Glutamatergic neuron (in vitro differentiated cells): Measurements from ENCODE around the gene CCNQ. TPM values are rescaled to one million over a fixed set of nuclear protein-coding genes. Genes with fewer than 3 reads are reported as not detected.

Experiments used
- DNase-seq: peaks from one replicate; pipeline ENCODE4 v3.0.0; 2022
- H3K27ac Mint-ChIP-seq: one replicate; pipeline ENCODE4 v1.8.0; 2020; ENCODE audit warnings: mild to moderate bottlenecking, mixed read lengths, inconsistent platforms; ENCODE audit not compliant: unreplicated experiment
- H3K27me3 Mint-ChIP-seq: one replicate; pipeline ENCODE4 v1.8.0; 2020; ENCODE audit warnings: mild to moderate bottlenecking, moderate library complexity, mixed read lengths, inconsistent platforms; ENCODE audit not compliant: unreplicated experiment
- H3K36me3 Mint-ChIP-seq: one replicate; pipeline ENCODE4 v1.8.0; 2020; ENCODE audit warnings: mild to moderate bottlenecking, mixed read lengths, inconsistent platforms; ENCODE audit not compliant: unreplicated experiment
- H3K4me1 Mint-ChIP-seq: one replicate; pipeline ENCODE4 v1.8.0; 2020; ENCODE audit warnings: mild to moderate bottlenecking, low read depth, mixed read lengths, inconsistent platforms; ENCODE audit not compliant: unreplicated experiment
- H3K4me3 Mint-ChIP-seq: one replicate; pipeline ENCODE4 v1.8.0; 2020; ENCODE audit warnings: mild to moderate bottlenecking, mixed read lengths, inconsistent platforms; ENCODE audit not compliant: unreplicated experiment
- H3K9me3 Mint-ChIP-seq: one replicate; pipeline ENCODE4 v1.8.0; 2020; ENCODE audit warnings: mild to moderate bottlenecking, moderate library complexity, mixed read lengths, inconsistent platforms; ENCODE audit not compliant: unreplicated experiment
- CTCF ChIP-seq: fragments of 200-600 bp; sonication (generic); IDR thresholded peaks from one replicate; pipeline ENCODE4 v1.5.0; 2021; ENCODE audit not compliant: partially characterized antibody, unreplicated experiment
- total RNA-seq: library from RNA; stranded (reverse); fragmentation: NEBNext Ultra II Directional; extraction: Animal tissue kit (Norgen Biotek cat#: 25700); gene quantifications from one replicate; pipeline ENCODE4 v1.2.1, GENCODE V29; 2021; ENCODE audit not compliant: unreplicated experiment

Gene CCNQ
- total RNA-seq, 1 donor from 2014 or later, result 28.9 TPM

- Mint-ChIP-seq H3K36me3 (peaks cover 6% of the 10 kb centered on the region), H3K27ac (no peak overlapping the region), H3K4me1 (no peaks in the 10 kb centered on the region), H3K4me3 (no peak overlapping the region), H3K9me3 (no peaks in the 10 kb centered on the region), H3K27me3 (no peaks in the 10 kb centered on the region)
- TF ChIP-seq CTCF, result no peak
- no peak for DNase-seq
Measured at GRCh38 chrX:153631346-153631745, 32.4 kb upstream of the CCNQ start.

- H3K4me3 Mint-ChIP-seq, result no peak overlapping the region
Measured at GRCh38 chrX:153628665-153629064, 29.7 kb upstream of the CCNQ start.

GRCh38 chrX:153628129-153628528 lies 29.2 kb upstream of the CCNQ start:
- no peak overlapping the region for H3K27ac Mint-ChIP-seq
- no peak for TF ChIP-seq CTCF
- peaks cover 6% of the 10 kb centered on the region for H3K36me3 Mint-ChIP-seq
- H3K9me3 Mint-ChIP-seq, result no peaks in the 10 kb centered on the region
- no peaks in the 10 kb centered on the region for H3K27me3 Mint-ChIP-seq
- no peaks in the 10 kb centered on the region for H3K4me1 Mint-ChIP-seq
- no peak for DNase-seq
- no peak overlapping the region for H3K4me3 Mint-ChIP-seq

More at GRCh38 chrX:153628665-153629064, 29.7 kb upstream of the CCNQ start:
- H3K36me3 Mint-ChIP-seq, result peaks cover 6% of the 10 kb centered on the region
- no peaks in the 10 kb centered on the region for H3K9me3 Mint-ChIP-seq
- H3K27ac Mint-ChIP-seq, result no peak overlapping the region
- no peak for TF ChIP-seq CTCF
- no peak for DNase-seq
- no peaks in the 10 kb centered on the region for H3K4me1 Mint-ChIP-seq
- H3K27me3 Mint-ChIP-seq, result no peaks in the 10 kb centered on the region

GRCh38 chrX:153627675-153628111 lies 28.8 kb upstream of the CCNQ start:
- no peak for TF ChIP-seq CTCF
- H3K27me3 Mint-ChIP-seq, result no peaks in the 10 kb centered on the region
- DNase-seq, result no peak
- no peaks in the 10 kb centered on the region for H3K4me1 Mint-ChIP-seq
- no peaks in the 10 kb centered on the region for H3K9me3 Mint-ChIP-seq
- H3K36me3 Mint-ChIP-seq, result peaks cover 6% of the 10 kb centered on the region
- no peak overlapping the region for H3K4me3 Mint-ChIP-seq
- no peak overlapping the region for H3K27ac Mint-ChIP-seq

GRCh38 chrX:153626863-153627674 lies 28.1 kb upstream of the CCNQ start:
- no peaks in the 10 kb centered on the region for H3K4me1 Mint-ChIP-seq
- H3K27ac Mint-ChIP-seq, result no peak overlapping the region
- DNase-seq, result no peak
- peaks cover 6% of the 10 kb centered on the region for H3K36me3 Mint-ChIP-seq
- no peak for TF ChIP-seq CTCF
- no peaks in the 10 kb centered on the region for H3K27me3 Mint-ChIP-seq
- H3K4me3 Mint-ChIP-seq, result no peak overlapping the region
- H3K9me3 Mint-ChIP-seq, result no peaks in the 10 kb centered on the region
